ENCODE measurements around the gene GAB4.

GRCh38 chr22:16915701-16916100 lies 92.3 kb downstream of the GAB4 start:
- TF ChIP-seq, protein P1, sequence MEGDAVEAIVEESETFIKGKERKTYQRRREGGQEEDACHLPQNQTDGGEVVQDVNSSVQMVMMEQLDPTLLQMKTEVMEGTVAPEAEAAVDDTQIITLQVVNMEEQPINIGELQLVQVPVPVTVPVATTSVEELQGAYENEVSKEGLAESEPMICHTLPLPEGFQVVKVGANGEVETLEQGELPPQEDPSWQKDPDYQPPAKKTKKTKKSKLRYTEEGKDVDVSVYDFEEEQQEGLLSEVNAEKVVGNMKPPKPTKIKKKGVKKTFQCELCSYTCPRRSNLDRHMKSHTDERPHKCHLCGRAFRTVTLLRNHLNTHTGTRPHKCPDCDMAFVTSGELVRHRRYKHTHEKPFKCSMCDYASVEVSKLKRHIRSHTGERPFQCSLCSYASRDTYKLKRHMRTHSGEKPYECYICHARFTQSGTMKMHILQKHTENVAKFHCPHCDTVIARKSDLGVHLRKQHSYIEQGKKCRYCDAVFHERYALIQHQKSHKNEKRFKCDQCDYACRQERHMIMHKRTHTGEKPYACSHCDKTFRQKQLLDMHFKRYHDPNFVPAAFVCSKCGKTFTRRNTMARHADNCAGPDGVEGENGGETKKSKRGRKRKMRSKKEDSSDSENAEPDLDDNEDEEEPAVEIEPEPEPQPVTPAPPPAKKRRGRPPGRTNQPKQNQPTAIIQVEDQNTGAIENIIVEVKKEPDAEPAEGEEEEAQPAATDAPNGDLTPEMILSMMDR (IDR thresholded peaks at IDR 0.05): no peak
- no peak for TF ChIP-seq POLR2A (IDR thresholded peaks at IDR 0.05)
